GM23338 (cell line): ENCODE data around the gene MMAB. TPM values are rescaled to one million over a fixed set of nuclear protein-coding genes. Genes with fewer than 3 reads are reported as not detected.

ENCODE experiments used
- polyA plus RNA-seq: library from polyadenylated mRNA; unstranded; fragments of >200 nt; fragmentation: Nextera tagmentation; extraction: Ambion mirVana; gene quantifications from 2 replicates; pipeline ENCODE4 v1.2.1, GENCODE V29; 2016
- total RNA-seq: library from RNA; depleted of rRNA; stranded (reverse); fragments of >200 nt; shearing (Covaris generic); gene quantifications from 2 replicates; pipeline ENCODE4 v1.2.3, GENCODE V29; 2014; rRNA removed

MMAB gene
- total and polyA plus RNA-seq, 2 experiments from 2014 or later = 24.7 to 38.5 TPM

Other genes starting within 250 kb of the MMAB start
- not detected in 2 replicates for gene MYO1H, start 225.6 kb downstream of the MMAB start, total RNA-seq
- gene MYO1H, start 225.6 kb downstream of the MMAB start, polyA plus RNA-seq = not detected in 2 replicates
- 45.2 and 56.2 TPM in 2 replicates for gene KCTD10, start 96.2 kb downstream of the MMAB start, total RNA-seq
- gene KCTD10, start 96.2 kb downstream of the MMAB start, polyA plus RNA-seq = 15.8 and 16.8 TPM in 2 replicates
- gene UBE3B, start 95.9 kb downstream of the MMAB start, total RNA-seq = 20.7 and 20.8 TPM in 2 replicates
- 20.8 and 26.8 TPM in 2 replicates for gene UBE3B, start 95.9 kb downstream of the MMAB start, polyA plus RNA-seq
- 29.0 and 40.1 TPM in 2 replicates for gene MVK, start 290 bp upstream of the MMAB start, total RNA-seq
- 16.7 and 18.5 TPM in 2 replicates for gene MVK, start 290 bp upstream of the MMAB start, polyA plus RNA-seq
- 2.1 and 3.6 TPM in 2 replicates for gene FAM222A, start 140.3 kb upstream of the MMAB start, total RNA-seq
- 0.78 and 0.85 TPM in 2 replicates for gene FAM222A, start 140.3 kb upstream of the MMAB start, polyA plus RNA-seq